Ovary (tissue), 9 donors: ENCODE data around the gene PHC2. TPM values are rescaled to one million over a fixed set of nuclear protein-coding genes. Genes with fewer than 3 reads are reported as not detected.

Experiments
- DNase-seq, 5 donors: peaks; one replicate each; pipeline ENCODE4 v3.0.0-alpha.2; 2019 to 2020
- H3K27ac ChIP-seq, 2 donors: fragments of 200-600 bp; one replicate each; pipeline versions ENCODE4 v1.5.1 to v1.8.0; 2019 to 2022
- H3K27me3 ChIP-seq: fragments of 200-600 bp; one replicate; pipeline ENCODE4 v1.8.0; 2022
- H3K36me3 ChIP-seq: fragments of 200-600 bp; sonication (generic); one replicate; pipeline ENCODE4 v1.5.1; 2019
- H3K4me1 ChIP-seq: one replicate; pipeline ENCODE4 v1.8.1; 2013; ENCODE audit warnings: mild to moderate bottlenecking, moderate library complexity; ENCODE audit not compliant: insufficient read depth
- H3K4me3 ChIP-seq: fragments of 200-600 bp; sonication (generic); one replicate; pipeline ENCODE4 v1.5.1; 2017
- H3K9me3 ChIP-seq, 2 donors: fragments of 200-600 bp in 1 of 2; sonication (generic) in 1 of 2; one replicate each; pipeline versions ENCODE4 v1.5.1 to v1.8.1; 2013 to 2019; ENCODE audit warnings: mild to moderate bottlenecking in 1 of 2, moderate library complexity in 1 of 2
- CTCF ChIP-seq, 3 donors: fragments of 450-650 bp in 2 of 3; fragments of 200-600 bp in 1 of 3; IDR thresholded peaks; one replicate each; pipeline versions ENCODE4 v1.5.1 to v1.8.0; 2016 to 2022; ENCODE audit warnings: antibody characterized with exemption in 3 of 3, mild to moderate bottlenecking in 1 of 3
- EP300 ChIP-seq: sonication (generic); formaldehyde crosslinking; IDR thresholded peaks from one replicate; pipeline ENCODE4 v1.6.1; 2017; ENCODE audit warnings: antibody characterized with exemption
- POLR2A ChIP-seq: fragments of 450-650 bp; IDR thresholded peaks from one replicate; pipeline ENCODE4 v1.6.1; 2017; ENCODE audit warnings: antibody characterized with exemption, mild to moderate bottlenecking, moderate library complexity
- WGBS, 3 donors: extraction: QIAGEN DNeasy Blood & Tissue Kit in 1 of 3; methylation state at CpG; one replicate each; pipeline versions ENCODE4 v1.1.5 to v1.1.7; 2013 to 2017; 5-methylcytosine and 5-hydroxymethylcytosine counted together
- intact Hi-C, 4 donors: fragments of 100-400 bp; cut with DNase I; formaldehyde crosslinking; loops; one replicate each; pipeline versions ENCODE4 v1.11.0 to v1.15.1; 2022 to 2023
- polyA plus RNA-seq, 2 donors: library from polyadenylated mRNA; stranded (reverse); fragments of 200-250 nt in 1 of 2; fragments of 350-450 nt in 1 of 2; fragmentation: Illumina TruSeq in 1 of 2; extraction: RNeasy Lipid Tissue Mini Kit (QIAGEN cat#74804) in 1 of 2; gene quantifications; one replicate each; pipeline ENCODE4 v1.2.3, GENCODE V29; 2013 to 2014
- total RNA-seq, 7 donors: library from RNA; depleted of rRNA in 2 of 7; stranded (reverse); fragments of >200 nt in 2 of 7; fragmentation: NEBNext Ultra II Directional in 3 of 7; extraction: Animal tissue kit (Norgen Biotek cat#: 25700) in 3 of 7; gene quantifications; one replicate each; pipeline versions ENCODE4 v1.1.0 to v1.2.4, GENCODE V29; 2016 to 2023
- donor health status: DM: no; HTN: no; CAD: no; lungs with moderate emphysema.
- donor health status: DM: no; HTN: no; CAD: no.
- donor health status: Bipolar disorder and iron deficiency.
- donor health status: DM: yes; HTN: yes; CAD: no.
- donor health status: DM: no; HTN: no; CAD: no.
- donor health status: DM: yes; HTN: yes; CAD: no.

The PHC2 gene
- total and polyA plus RNA-seq, 9 donors: 52.3 to 101 (median 85.5) TPM

DNA sequence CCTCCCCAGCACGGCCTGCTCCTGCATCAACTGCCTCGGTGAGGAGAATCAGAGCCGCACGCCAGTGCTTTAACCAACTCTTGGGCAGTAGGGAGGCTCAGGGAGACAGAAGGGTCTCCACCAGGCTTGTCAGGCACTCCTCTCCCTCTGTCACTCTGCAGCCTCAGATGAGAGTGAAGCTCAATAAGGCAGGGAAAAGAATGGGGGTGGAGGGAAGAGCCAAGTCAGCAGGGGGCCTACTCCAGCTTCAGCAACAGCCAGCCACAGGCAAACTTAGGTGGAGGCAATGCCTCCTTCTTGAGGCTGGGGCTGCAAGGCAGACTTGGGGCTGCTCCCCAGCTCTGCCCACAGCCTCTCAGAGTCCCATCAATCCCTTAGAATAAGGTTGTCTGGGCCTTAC lies 58.2 kb downstream of the PHC2 start:
- Histone ChIP-seq H3K4me3 (no peak overlapping the region), H3K4me1 (no peaks in the 10 kb centered on the region), H3K36me3 (no peaks in the 10 kb centered on the region), H3K9me3 (no peaks in the 10 kb centered on the region), H3K27me3 (no peaks in the 10 kb centered on the region), H3K27ac (no peak overlapping the region)
- no peak for DNase-seq
- TF ChIP-seq POLR2A (no peak), EP300 (no peak), CTCF (IDR thresholded peaks at IDR 0.05) (no peak)
- intact Hi-C loops: loop anchor here in 1 of 4 donors (10.0 kb wide), 1 partner anchor 92 kb away; no protein-coding TSS in a partner anchor
- 81 to 88% (median 82%) methylated on average over 4 of the region's 4 CpGs for WGBS, 3 donors

- TF ChIP-seq POLR2A (no peak), CTCF (IDR thresholded peaks at IDR 0.05) (no peak), EP300 (no peak)
- Histone ChIP-seq H3K9me3 (no peaks in the 10 kb centered on the region), H3K4me1 (no peaks in the 10 kb centered on the region), H3K4me3 (no peak overlapping the region), H3K27ac (no peak overlapping the region), H3K36me3 (no peaks in the 10 kb centered on the region), H3K27me3 (no peaks in the 10 kb centered on the region)
- DNase-seq: no peak
- intact Hi-C loops: loop anchor here in 1 of 4 donors (10.0 kb wide), 1 partner anchor 93 kb away; no protein-coding TSS in a partner anchor
- 94 to 97% (median 96%) methylated on average over 12 of the region's 12 CpGs for WGBS, 3 donors
Observed at GRCh38 chr1:33372162-33372561, 58.7 kb downstream of the PHC2 start.

- H3K9me3 ChIP-seq: no peaks in the 10 kb centered on the region
- DNase-seq: no peak
- 94 to 95% (median 95%) methylated on average over 9 of the region's 9 CpGs for WGBS, 3 donors
- H3K4me3 ChIP-seq: no peak overlapping the region
- TF ChIP-seq CTCF (IDR thresholded peaks at IDR 0.05): no peak
- TF ChIP-seq POLR2A: no peak
- TF ChIP-seq EP300: no peak
- intact Hi-C loops: loop anchor here in 1 of 4 donors (10.0 kb wide), 1 partner anchor 93 kb away; no protein-coding TSS in a partner anchor
- H3K27me3 ChIP-seq: no peaks in the 10 kb centered on the region
- H3K27ac ChIP-seq: no peak overlapping the region
- no peaks in the 10 kb centered on the region for H3K36me3 ChIP-seq
- no peaks in the 10 kb centered on the region for H3K4me1 ChIP-seq
Observed at GRCh38 chr1:33371334-33371733, 59.6 kb downstream of the PHC2 start.

DNA sequence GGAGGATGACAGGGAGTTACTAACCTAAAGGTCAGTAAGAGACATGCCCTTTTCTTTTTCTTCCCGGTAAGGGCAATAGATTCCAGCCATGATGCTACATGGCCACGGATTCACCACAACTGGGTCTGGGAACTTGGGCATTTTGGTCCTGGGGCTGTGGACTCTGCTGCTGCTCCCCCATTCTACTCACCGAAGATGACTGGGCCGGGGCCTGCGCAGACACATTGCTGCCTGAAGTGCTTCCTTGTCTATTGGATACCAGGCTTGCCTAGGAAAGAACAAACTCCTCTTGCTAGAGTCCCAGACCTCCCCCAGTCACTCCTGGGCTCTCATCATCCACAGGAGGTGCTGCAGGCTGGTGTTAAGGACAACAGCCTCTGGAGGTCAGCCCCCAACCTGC lies 60.1 kb downstream of the PHC2 start:
- Histone ChIP-seq H3K27me3 (no peaks in the 10 kb centered on the region), H3K4me1 (no peaks in the 10 kb centered on the region), H3K4me3 (no peak overlapping the region), H3K36me3 (no peaks in the 10 kb centered on the region), H3K27ac (no peak overlapping the region), H3K9me3 (no peaks in the 10 kb centered on the region)
- TF ChIP-seq CTCF (IDR thresholded peaks at IDR 0.05) (no peak), POLR2A (no peak), EP300 (no peak)
- intact Hi-C loops: loop anchor here in 1 of 4 donors (10.0 kb wide), 1 partner anchor 94 kb away; no protein-coding TSS in a partner anchor
- WGBS, 3 donors: 81 to 87% (median 84%) methylated on average over 5 of the region's 5 CpGs
- DNase-seq: no peak
